Central memory CD4-positive, alpha-beta T cell (primary cell): ENCODE results near the gene CHCHD4.
A peak's percentile ranks its signal among the peaks of the same experiment; 100 is the strongest.
"Not testable (repeated sequence)": the region's sequence is repeated elsewhere in the genome, so short reads cannot be mapped to it uniquely, and the experiment has no call there.

Experiments
- DNase-seq: peaks from one replicate; pipeline ENCODE4 v3.0.0; 2022

Gene CHCHD4

DNA sequence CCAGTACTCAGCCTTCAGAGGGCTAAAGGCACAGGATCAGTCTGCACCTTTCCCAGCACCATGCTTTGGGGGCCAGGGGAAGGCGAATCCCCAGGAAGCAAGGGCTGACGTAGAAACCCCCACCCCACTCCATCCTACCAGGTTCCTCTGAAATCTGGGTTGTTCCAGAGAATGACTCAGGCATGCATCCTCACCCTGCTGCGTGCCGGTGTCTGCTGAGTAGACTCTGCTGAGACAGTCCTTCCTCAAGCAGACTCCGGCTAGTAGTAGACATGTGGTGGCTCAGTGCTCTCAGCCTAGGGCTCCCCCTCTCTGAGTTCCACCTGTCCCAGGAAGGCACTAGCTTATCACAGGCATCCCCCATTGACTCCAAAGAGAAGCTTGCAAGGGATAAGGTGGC is 9.2 kb upstream of the CHCHD4 start:
- no peak for DNase-seq

DNA sequence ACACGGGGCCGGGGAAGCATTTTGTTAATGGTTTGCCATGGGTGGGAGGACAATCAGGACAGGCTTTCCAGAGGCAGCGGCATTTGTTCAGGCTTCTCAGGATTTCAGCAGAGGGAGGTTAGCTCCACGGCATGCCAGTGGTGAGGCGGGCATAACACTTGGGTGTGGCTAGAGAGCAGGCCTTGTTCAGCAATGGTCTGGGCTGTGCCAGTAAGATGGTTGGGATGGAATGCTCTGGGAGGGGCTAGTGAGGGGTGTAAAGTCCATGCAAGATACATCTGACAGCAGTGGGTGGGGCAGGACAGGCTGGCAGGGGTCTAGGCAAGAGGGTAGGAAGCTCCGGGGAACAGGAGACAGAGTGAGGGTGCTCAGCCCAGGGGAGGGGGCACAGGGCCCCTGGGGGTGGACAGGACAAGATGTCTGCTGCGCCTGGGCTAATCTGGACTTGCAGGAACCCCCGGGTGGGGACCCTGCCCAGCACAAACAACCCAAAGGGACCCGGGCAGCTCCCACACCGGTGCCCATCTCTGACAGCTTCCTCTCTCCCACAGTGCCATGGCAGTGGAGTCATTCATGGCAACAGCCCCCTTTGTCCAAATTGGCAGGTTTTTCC is 8.6 kb upstream of the CHCHD4 start:
- DNase-seq, result no peak

DNA sequence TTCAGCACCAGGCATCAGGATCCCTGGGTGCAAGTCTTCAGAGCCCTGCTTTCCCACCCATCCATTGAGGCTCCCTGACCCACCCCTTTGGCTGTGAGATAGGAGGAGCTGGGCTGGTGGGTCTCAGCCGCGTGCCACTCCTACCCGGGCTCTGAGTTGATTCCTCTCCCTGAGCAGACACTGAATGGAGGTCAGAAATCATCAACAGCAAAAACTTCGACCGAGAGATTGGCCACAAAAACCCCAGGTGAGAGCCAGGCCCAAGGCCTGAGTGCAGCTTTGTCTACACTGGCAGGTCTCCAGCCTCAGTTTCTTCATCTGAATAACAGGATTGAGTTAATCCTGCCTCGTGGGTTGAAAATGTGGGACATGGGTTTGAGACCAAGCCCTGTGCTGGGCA is 8.0 kb upstream of the CHCHD4 start:
- DNase-seq, result no peak

DNA sequence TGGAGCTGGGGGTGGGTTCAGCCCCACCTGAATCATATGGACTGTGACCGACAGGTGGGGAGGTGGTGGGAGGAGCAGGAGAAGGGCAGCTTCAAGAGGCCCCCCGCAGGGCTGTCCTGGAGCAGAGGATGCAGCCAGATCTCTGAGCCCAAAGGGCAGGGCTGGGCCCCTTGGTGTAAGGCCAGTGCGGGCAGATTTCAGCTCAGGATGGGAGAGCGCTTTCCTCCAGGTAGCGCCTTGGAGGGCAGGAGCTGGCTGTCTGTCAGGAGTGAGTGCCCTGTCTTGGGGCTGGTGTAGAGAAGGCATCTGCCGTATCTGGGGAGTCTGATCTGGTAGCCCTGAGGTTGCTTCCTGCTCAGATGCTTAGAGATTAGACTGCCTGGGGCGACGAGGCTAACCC is 7.5 kb upstream of the CHCHD4 start:
- no peak for DNase-seq

DNA sequence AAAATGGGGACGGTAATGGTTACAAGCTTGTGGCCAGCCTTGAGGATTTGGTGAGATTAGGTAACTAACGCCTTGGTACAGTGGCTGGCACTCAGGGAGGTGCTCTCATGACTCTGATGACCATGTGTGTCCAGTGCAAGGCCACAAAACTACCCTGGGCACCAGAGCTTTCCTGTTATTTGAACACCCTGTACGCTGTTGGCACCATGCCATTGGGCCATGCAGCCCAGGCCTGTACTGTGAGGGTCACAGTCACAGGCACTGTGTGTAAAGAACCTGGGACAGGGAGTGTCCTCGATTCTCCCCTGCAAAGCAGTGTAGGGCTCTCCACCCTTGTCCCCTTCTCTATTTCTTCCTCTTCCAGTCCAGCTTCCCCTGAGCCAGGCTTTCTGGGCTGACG is 6.5 kb upstream of the CHCHD4 start:
- no peak for DNase-seq

DNA sequence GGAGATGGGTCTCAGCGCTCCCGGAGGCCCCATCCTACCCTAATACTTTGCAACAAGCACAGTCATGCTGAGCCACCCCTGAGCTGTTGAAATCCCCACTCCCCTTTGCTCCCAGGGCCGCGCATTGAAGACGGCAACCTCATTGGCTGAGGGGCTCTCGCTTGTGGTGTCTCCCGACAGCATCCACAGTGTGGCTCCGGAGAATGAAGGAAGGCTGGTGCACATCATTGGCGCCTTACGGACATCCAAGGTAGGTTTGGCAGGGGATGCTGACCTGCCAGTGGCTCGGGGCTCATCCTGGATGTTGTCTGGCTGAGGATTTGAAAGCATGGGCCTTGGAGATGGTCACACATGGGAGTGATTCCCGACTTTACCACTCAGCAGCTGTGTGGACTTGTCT is 6.0 kb upstream of the CHCHD4 start:
- DNase-seq, result no peak

DNA sequence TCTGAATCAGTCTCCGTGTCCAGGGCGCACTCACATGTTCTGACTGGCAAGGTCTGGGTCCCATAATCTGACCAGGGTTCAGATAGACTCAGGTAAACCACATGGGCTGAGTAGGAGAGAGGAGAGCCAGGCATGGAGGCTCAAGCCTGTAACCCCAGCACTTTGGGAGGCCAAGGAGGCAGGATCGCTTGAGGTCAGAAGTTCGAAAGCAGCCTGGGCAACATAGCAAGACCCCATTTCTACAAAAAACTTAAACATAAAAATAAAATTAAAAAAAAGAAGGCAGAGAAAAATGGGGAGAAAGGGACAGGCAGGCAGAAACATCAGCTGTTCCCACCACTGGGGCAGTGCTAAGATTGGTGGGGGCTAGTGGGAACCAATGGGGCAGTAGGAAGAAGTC is 5.6 kb upstream of the CHCHD4 start:
- no peak for DNase-seq

DNA sequence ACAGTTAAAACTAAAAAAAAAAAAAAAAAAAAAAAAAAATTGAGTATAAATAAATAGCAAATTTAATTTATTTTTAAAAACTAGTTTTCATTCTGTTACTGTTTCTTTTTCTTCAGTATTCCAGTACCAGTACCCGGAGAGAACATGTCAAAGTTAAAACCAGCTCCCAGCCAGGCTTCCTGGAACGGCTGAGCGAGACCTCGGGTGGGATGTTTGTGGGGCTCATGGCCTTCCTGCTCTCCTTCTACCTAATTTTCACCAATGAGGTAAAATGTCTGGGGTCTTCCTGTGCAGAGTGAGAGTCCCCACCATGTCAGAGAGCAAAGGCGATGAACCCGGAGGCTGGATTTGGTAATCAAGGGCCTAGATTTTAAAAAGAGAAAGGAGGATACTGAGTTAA is 4.6 kb upstream of the CHCHD4 start:
- DNase-seq, result no peak

DNA sequence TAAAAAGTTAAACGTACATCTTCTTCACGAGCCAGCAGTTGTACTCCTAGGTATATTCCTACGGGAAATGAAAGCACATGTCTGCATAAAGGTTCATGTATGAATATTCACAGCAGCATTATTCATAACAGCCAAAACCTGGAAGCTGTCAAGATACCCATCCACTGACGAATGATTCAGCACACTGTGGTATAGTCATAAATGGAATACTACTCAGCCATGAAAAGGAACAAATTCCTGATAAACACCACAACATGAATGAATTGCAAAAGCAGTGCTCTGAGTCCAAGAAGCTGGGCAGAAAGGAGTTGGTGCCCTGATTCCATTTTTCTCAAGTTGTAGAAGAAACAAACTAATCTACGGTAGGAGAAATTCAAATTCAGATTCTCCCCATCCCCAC is 4.1 kb upstream of the CHCHD4 start:
- no peak for DNase-seq

DNA sequence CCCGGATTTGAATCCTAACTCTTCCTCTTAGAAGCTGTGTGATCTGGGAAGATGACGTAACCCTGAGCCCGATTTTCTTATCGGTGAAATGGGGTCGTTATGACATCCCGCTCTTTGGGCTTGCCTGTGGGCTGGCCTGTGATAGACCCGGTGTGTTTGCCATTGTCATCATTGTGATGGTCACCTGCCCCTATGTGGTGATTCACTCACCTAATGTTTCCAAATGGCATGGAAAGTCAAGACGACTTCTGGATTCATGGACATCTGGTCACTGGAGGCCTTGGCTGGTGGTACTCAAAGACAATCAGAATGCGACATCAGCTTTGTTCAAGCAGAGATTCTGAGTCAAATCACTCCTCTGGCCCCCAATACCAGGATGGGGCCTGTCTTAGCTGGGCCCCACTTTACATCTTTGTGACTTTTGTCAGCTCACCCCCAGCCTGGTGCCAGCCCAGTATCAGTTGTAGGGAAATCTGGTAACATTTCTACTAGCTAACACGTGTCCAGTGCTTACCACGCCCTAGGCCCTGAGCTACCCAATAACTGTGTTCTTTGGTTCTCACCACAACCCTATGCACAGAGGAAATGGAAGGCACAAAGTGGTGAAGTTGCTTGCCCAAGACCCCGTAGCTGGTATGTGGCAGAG is 3.0 kb upstream of the CHCHD4 start:
- DNase-seq, result no peak

DNA sequence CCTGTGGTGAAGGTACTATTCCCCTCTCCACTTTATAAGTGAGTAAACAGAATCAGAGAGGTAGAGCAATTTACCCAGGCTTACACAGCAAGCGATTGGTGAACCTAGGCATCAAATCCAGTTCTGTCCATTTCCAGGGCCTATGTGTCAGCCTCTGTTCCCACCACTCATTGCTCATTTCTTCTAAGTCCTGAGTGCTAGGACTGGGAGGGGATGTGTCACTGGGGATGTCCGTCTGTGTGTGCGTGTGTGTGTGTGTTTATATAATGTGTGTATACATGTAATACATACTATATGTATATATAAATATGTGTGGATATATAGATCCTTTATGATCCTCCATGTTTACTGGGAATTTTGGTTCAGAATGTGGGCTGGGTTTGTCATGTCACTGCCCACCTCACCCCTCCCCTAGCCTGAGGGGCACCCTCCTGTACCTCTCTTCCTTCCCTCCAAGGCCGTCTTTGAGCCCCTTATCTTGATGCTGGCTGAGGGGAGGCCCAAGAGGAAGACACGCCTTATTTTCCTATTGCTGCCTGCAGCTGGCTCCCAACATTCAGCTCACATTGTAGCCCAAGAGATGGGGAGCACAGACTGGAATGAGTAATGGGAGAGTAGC is 2.3 kb upstream of the CHCHD4 start:
- DNase-seq, result no peak

DNA sequence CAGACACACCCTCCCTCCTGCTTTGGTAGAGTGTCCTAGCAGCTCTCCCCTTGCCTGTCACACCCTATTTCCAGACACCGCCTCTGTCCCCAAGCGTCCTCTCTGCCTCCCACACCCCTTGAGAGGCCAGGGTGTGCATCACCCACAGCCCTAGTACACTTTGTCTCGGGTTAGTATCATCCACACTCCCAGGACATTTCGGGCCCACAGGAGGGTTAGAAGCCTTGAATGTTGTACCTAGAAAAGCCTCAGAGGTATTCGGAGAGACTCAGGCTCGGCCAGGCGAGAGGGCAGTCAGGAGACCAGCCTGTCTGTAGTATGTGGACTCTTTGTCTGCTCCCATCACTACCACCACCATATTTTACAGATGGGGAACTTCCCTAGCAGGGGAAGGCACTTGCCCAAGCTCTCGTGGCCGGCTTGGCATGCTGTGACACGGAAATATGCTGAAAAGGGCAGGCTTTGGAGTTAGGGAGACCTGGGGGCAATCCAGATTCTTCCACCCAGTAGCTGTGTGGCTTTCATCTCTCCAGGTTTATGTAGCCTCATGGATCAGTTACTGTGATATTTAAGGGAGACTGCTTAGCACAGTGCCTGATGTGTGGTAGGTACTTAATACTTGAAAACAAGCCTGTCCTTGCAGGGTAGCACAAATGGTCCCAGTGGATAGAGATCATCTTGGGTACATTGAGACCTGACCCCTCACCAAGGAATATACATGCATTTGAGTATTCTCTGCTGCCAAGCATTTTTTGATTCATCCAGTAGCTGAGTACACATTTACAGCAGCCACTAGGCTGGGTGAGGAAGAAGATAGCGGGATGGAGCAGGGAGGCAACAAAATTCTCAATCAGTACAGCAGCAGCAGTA is 1.6 kb upstream of the CHCHD4 start:
- no peak for DNase-seq

DNA sequence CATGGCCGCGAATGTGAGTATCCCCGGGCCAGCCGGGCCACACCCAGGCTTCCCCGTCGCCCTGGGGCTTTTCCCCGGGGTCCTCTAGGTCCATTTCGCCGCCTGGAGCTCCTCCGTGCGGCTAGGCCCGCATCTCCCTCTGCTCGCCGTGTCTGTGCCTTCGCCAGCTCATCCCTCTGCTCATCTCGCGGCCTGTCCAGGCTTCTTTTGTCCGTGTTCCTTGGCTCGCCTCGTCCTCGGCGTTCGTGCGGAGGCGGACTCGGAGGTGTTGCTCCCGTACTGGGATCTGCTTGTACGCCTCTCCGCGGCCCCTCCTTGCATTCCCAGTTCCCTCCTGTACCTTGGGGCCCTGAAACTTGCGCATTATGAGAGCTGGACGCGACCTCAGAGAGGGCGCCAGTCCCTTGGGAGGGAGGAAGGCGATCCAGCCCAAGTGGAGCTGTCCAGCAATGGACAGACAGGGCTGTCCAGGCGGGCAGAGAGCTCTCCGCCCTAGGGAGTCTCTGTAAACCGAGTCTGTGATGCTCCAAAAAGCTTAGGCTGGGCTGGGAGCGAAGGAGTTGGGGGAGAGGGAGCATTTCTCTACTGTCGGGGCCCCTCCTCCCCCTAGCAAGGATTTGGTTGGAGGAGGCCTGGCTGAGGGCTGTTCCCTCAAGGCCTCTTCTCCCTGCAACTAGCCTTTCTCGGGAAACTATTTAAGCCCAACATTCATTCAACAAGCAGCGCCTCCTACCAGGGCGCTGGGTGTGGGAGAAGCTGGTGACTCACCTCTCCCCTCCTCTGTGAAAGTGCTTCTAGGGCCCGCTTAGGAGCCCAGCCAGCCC is 735 bp upstream of the CHCHD4 start:
- DNase-seq, result peak; percentile 30

DNA sequence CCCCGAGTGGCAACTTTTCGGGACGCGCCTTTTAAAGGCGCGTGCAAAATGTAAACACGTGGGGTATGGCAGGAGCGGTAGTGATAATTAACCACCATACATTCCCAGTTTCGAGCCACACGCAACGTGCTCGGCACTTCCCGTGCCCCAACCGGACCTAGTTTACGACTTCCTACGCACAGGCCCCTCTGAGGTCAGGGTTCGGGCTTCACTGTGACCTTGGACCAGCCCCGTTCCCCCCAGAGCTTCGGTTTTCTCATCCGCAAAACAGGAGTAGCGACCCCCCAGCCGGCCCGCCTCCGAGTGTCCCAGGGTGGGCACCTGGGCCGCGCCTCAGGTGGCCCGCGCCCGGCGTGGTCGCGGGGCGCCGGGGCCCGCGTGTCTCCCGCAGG is 451 bp downstream of the CHCHD4 start:
- DNase-seq, result peak; percentile 57

DNA sequence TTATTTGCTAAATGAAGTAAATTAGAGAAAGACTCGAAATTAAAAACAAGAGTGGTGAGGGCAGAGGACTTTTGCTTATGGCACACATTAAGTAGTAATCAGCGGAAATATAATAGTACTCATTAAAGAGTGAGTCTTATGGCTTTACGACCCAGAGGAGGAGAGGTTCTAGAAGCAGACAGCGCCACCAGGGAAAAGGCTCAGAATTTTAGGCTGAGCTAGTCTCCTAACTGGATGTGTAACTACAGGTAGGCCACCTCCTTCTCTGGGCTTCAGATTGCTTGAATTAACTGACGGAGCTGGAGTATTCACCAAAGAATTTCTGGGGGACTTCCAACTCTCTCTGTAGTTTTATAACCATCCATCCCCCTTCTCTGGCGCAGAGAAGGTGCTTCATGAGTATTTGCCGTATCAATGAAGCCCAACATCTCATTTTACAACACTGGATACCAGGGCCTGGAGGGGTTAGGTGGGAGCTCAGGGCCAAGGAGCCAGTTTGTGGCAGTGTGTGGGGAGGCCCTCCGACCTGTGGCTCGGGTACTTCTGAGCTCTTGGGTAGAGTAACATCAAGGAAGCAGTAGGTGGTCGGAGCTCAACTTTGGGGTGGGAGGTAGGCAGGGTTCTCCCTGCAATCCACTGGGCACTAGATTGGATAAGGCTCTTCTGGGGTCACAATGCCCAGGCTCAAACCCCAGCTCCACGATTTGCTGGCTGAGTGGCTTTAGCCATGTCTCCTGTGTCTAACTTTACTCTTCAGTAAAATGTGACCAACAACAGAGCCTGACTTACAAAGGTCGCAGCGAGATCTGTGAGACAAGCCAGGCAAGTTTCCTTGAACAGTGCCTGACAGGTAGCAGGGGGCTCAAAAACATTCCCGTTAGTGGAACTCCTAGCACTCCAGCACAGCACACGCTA is 1.1 kb downstream of the CHCHD4 start:
- no peak for DNase-seq

DNA sequence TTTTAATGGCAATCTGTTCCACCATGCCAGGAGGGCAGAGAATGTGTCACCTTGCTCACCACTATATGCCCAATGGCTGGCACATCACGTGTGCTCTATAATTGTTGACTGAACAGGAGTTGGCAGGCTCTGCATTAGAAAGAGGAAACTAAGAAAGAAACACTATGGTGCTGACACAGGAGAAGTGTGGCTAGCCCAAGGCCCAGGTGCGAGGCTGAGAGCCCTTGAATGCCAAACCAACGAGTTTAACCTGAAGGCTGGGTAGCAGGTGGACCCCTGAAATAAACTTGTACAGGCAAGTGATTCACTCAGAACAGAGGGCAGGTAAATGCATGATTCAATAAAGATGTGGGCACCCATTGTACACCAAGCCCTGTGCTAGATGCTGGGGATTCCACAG is 2.4 kb downstream of the CHCHD4 start:
- DNase-seq, result no peak

DNA sequence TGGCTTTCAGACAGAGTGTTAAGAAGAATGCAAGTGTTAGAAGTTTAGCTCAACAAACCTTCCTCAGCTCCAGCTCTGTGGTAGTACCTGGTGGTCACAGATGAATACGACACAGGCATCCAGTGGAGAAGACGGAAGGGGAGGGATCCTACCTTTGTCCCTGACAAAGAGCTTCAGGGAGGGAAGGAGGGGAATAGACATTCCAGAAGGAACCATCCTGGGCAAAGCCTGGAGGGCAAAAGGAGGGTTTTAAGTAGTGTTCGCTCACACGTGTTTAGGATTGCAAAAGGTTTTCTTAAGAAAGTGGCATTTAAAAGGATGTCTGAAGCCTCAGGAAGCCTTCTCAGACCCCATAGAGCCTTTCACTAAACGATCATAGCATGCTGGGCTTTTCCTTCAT is 2.8 kb downstream of the CHCHD4 start:
- no peak for DNase-seq

DNA sequence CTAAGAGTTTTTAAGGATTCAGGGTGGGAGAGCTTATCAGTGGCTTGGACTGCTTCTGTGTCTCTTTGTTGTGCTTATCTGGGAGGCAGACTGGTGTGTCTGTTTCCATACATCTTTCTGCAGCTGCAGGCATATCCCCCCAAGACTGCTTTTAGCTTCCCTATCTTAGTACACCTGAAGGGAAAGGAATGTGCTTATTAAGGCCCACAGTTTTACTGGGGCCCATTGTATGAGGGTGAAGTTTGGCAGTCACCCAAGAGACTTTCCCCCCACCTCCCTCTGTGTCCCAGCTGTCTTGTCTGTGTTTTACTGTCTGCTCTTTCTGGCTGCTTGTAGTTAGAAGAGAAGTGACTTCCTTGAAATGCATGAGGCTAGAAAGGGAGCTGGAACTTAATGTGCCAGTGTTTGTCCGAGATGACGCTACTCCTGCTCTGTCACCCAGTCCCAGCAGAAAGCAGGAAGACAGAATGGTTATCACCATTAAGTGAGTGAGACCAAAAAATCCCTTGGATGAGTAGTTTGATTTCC is 3.7 kb downstream of the CHCHD4 start:
- DNase-seq, result not testable (repeated sequence)

DNA sequence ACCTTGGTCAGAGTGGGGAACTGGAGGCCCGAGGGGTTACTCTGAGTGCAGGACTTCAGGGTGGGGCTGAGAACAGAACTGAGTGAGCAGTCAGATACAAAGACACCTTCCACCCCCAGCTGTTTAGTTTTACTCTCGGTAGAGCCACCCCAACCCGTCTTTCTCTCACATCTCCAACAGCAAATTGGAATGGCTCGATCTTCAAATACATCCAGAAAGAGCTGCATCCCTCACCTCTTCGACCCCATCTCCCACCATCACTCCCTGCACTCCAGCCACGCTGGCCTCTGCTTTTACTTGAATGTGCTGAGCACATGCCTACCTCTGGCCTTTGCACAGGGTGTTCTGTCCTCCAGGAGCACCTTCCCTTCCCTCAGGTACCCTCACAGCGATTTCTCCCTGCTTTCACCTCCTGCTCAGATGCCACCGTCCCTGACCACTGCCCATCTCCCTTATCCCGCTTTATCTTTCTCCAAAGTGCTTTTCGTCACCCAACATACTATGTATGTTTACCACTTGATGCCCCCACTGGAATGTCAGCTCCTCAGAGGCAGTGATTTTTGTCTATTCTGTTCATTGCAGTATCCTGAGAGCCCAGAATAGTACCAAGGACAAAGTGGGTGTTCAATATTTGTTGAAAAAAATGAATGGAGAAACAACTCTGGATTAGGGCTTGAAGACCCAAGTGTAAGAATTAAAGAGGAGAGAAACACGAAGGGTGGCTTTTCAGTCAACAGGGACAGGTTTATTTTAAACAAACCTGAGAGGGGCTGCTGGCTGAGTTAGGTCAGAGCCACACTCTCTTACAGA is 4.4 kb downstream of the CHCHD4 start:
- DNase-seq, result no peak

DNA sequence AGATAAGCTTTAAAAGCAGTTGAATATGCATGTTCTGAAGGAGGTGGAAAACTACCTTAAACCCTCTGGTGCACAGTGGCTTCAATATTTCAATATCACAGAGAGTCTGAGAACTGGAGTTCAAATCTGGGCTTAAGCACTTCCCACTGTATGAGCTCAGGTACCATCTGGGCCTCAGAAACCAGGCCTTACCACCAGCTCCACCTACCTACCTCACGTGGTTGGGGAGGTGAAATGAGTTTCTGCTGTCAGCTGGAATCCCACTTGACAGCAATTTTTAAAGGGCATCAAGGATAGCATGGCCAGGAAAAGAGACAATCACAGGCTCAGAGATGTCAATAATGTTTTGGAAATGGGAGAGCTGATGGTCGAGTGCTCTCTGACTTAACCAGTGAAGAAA is 5.0 kb downstream of the CHCHD4 start:
- DNase-seq, result no peak
